ENCODE measurements around the gene SLC25A47. TPM values are rescaled to one million over a fixed set of nuclear protein-coding genes. Genes with fewer than 3 reads are reported as not detected.

The SLC25A47 gene
- total and polyA plus RNA-seq, 2 of the 4 experiments (the other 2 are of a cell fraction): not detected

DNA sequence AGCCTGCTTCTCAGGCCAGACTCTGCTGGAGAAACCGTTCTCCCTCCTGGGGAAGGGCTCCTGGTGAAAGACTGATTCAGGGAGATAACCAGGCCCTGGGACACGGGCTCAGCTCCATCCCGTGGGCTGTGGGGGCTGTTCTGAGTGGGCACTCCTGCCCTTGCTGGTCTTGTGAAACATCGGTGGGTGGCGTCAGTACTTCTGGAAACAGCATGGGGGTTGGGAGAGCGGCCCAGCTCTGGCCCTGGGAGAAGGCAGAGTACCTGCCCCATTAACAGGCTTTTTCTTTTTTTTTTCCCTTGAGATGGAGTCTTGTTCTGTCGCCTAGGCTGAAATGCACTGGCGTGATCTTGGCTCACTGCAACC, 786 bp downstream of the SLC25A47 start:
- Histone ChIP-seq H3K4me3 (ENCODE audit: insufficient read depth, low read depth, low read length) (no peak overlapping the region), H4K20me1 (ENCODE audit: insufficient read depth, low read length) (no peaks in the 10 kb centered on the region), H3K36me3 (ENCODE audit: control insufficient read depth, insufficient read depth, low read length) (no peaks in the 10 kb centered on the region), H3K4ac (ENCODE audit: low read depth, low read length) (no peak overlapping the region), H3K9me1 (ENCODE audit: insufficient read depth, low read length) (no peaks in the 10 kb centered on the region), H2BK15ac (ENCODE audit: low read depth, low read length) (no peak overlapping the region), H3K27me3 (ENCODE audit: control insufficient read depth, insufficient read depth, low read length) (no peaks in the 10 kb centered on the region; the same call in 1 of the 2 replicates), H4K8ac (ENCODE audit: low read depth in 2 of 2, low read length in 2 of 2) (no peak overlapping the region), H3K4me2 (ENCODE audit: low read depth, low read length) (no peak overlapping the region), H3K56ac (ENCODE audit: extremely low read depth, insufficient read depth, low read length) (no peak overlapping the region), H3K18ac (ENCODE audit: low read depth, low read length) (no peak overlapping the region), H2BK20ac (ENCODE audit: low read depth, low read length) (no peak overlapping the region), H4K5ac (ENCODE audit: low read depth, low read length) (no peak overlapping the region), H2AFZ (replicated peaks; ENCODE audit: low read length, poor library complexity) (no peak overlapping the region), H3K9ac (ENCODE audit: low read depth, low read length) (no peak overlapping the region), H3K9me3 (ENCODE audit: control insufficient read depth, insufficient read depth, low read length) (no peaks in the 10 kb centered on the region), H4K91ac (ENCODE audit: insufficient read depth, low read depth, low read length) (no peak overlapping the region), H3K27ac (ENCODE audit: insufficient read depth, low read length) (no peak overlapping the region), H3K23ac (ENCODE audit: low read depth, low read length) (no peak overlapping the region), H2AK9ac (replicated peaks; ENCODE audit: low read depth, low read length, poor library complexity) (peak overlapping the region; percentile 13), H2BK5ac (ENCODE audit: low read depth, low read length, poor library complexity, severe bottlenecking) (no peak overlapping the region), H3K79me1 (ENCODE audit: low read depth in 1 of 2, low read length in 2 of 2) (no peaks in the 10 kb centered on the region), H2AK5ac (ENCODE audit: low read depth, low read length) (no peak overlapping the region), H2BK120ac (ENCODE audit: low read depth, low read length) (no peak overlapping the region), H3K4me1 (ENCODE audit: control insufficient read depth, insufficient read depth, low read length) (no peaks in the 10 kb centered on the region), H3K14ac (replicated peaks; ENCODE audit: low read depth, low read length) (no peak overlapping the region)
- dilution Hi-C loops (cut with HindIII; ENCODE audit: low sequenced_read_pairs, unreplicated experiment) (no loop called here), in situ Hi-C loops (cut with MboI; ENCODE audit: low sequenced_read_pairs) (no loop called here), intact Hi-C loops (cut with micrococcal nuclease) (no loop called here)
- no peak for ATAC-seq (ENCODE audit: low read depth)
- 82% methylated on average over 3 of the region's 8 CpGs; no CpG with 5 or more reads in 1 of the 2 experiments for WGBS, 2 experiments (ENCODE audit: extremely low coverage in 2 of 2, insufficient read length in 1 of 2)
- BruUV-seq (replicated peaks): no TSS peak
- DNase-seq: no peak
- CTCF ChIA-PET: no interaction called here
- TF ChIP-seq BHLHE40 (IDR thresholded peaks at IDR 0.05; ENCODE audit: low read depth, low read length): no peak
- no peak for TF ChIP-seq MAZ (IDR thresholded peaks at IDR 0.05; ENCODE audit: borderline replicate concordance, low read depth, low read length)
- no peak for TF ChIP-seq SMC3 (IDR thresholded peaks at IDR 0.05; ENCODE audit: low read depth, low read length)
- no peak for TF ChIP-seq MXI1 (IDR thresholded peaks at IDR 0.05; ENCODE audit: borderline replicate concordance, low read depth, low read length)
- no peak for TF ChIP-seq POLR2A (IDR thresholded peaks at IDR 0.05; ENCODE audit: low read depth, low read length)
- TF ChIP-seq MAFK (IDR thresholded peaks at IDR 0.05; ENCODE audit: low read depth, low read length): no peak
- TF ChIP-seq CHD1 (IDR thresholded peaks at IDR 0.05; ENCODE audit: low read depth, low read length): no peak
- no peak for TF ChIP-seq RAD21 (IDR thresholded peaks at IDR 0.05; ENCODE audit: low read length)
- no peak for TF ChIP-seq NFE2L2 (IDR thresholded peaks at IDR 0.05; ENCODE audit: low read depth, low read length)
- no peak for TF ChIP-seq RFX5 (IDR thresholded peaks at IDR 0.05; ENCODE audit: low read depth, low read length)
- TF ChIP-seq, protein P1, sequence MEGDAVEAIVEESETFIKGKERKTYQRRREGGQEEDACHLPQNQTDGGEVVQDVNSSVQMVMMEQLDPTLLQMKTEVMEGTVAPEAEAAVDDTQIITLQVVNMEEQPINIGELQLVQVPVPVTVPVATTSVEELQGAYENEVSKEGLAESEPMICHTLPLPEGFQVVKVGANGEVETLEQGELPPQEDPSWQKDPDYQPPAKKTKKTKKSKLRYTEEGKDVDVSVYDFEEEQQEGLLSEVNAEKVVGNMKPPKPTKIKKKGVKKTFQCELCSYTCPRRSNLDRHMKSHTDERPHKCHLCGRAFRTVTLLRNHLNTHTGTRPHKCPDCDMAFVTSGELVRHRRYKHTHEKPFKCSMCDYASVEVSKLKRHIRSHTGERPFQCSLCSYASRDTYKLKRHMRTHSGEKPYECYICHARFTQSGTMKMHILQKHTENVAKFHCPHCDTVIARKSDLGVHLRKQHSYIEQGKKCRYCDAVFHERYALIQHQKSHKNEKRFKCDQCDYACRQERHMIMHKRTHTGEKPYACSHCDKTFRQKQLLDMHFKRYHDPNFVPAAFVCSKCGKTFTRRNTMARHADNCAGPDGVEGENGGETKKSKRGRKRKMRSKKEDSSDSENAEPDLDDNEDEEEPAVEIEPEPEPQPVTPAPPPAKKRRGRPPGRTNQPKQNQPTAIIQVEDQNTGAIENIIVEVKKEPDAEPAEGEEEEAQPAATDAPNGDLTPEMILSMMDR (conservative IDR thresholded peaks at IDR 0.05; ENCODE audit: low read depth, low read length): no peak
- POLR2A ChIA-PET (ENCODE audit: unreplicated experiment): no interaction called here
